ENCODE measurements around the gene KRT40.

The KRT40 gene

DNA sequence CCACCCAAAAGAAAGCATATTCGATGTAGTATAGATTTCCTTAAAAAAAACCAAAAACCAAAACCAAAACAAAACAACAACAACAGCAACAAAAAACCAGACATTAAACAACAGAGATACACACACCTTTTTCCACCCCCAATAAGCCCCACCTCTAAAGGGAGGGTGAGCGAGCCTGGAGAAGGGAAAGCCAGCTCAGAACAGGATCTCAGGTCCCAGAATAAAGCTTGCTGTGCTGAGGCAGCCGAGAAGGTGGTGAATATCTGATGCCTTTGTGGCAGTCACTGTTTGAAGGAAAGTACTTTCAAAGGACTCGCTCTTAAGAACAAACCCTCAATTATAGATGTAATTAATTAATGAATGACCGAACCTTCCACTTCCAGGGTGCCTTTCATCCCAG is 47.1 kb downstream of the KRT40 start:
- H3K4me3 ChIP-seq (ENCODE audit: low read length): no peak overlapping the region

GRCh38 chr17:40936437-40936971 is 47.6 kb downstream of the KRT40 start:
- H3K4me3 ChIP-seq (ENCODE audit: low read length): no peak overlapping the region
- no peak for TF ChIP-seq CTCF (conservative IDR thresholded peaks at IDR 0.05; ENCODE audit: low read length)
- no peak for DNase-seq (ENCODE audit: low read depth)

More for the DNA sequence above, 47.1 kb downstream of the KRT40 start:
- DNase-seq (ENCODE audit: low read depth): no peak
- no peak for TF ChIP-seq CTCF (conservative IDR thresholded peaks at IDR 0.05; ENCODE audit: low read length)

GRCh38 chr17:40935624-40936023 is 48.5 kb downstream of the KRT40 start:
- TF ChIP-seq CTCF (conservative IDR thresholded peaks at IDR 0.05; ENCODE audit: low read length): no peak
- H3K4me3 ChIP-seq (ENCODE audit: low read length): no peak overlapping the region
- no peak for DNase-seq (ENCODE audit: low read depth)

DNA sequence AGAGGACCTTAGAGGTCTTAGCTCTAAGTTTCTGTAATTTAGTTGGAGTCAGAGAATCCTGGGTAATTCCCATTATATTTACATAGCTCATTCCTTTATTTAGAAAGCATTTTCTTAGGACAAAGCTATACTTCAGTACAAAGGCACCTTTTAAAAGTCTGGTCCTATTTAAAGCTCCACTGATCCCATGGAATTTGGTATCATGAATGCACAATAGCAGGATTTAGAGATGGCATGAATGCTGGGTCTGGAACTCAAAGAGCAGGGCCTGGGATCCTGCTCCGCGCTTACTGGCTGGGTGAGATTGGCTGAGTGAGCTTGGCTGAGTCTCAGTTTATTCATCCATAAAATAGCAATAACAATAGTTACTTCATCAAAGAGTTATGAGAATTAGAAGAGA is 51.5 kb downstream of the KRT40 start:
- no peak for TF ChIP-seq CTCF (conservative IDR thresholded peaks at IDR 0.05; ENCODE audit: low read length)
- H3K4me3 ChIP-seq (ENCODE audit: low read length): no peak overlapping the region
- no peak for DNase-seq (ENCODE audit: low read depth)

DNA sequence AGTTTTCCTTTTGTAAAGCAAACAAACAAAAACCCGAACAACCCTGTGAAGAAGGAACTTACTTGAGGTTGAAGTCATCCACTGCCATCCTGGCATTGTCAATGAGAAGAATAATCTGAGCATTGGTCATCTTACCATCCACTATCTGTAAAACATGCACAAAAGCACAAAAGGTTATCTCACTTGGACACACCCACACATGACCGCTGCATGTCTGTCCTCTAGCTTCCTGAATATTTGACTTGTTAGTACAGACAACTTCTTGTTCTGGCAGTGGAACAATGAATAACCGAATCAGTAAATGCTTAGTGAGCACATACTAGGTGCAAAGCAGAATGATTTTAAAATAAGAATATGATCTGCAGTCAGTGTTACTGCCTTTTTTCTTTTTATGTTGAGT is 52.8 kb downstream of the KRT40 start:
- no peak for TF ChIP-seq CTCF (conservative IDR thresholded peaks at IDR 0.05; ENCODE audit: low read length)
- DNase-seq (ENCODE audit: low read depth): no peak

More for the DNA sequence above, 52.8 kb downstream of the KRT40 start:
- no peak overlapping the region for H3K4me3 ChIP-seq (ENCODE audit: low read length)

Data from AG10803 (cell line).